HG03196 (cell line): ENCODE measurements around the gene TNFRSF1B.
"Not testable (repeated sequence)": the region's sequence is repeated elsewhere in the genome, so short reads cannot be mapped to it uniquely, and the experiment has no call there.

Experiments used
- ATAC-seq: cut with Tn5 transposase; IDR thresholded peaks from one replicate; pipeline ENCODE4 v1.9.1; 2021; ENCODE audit not compliant: unreplicated experiment

TNFRSF1B gene

DNA sequence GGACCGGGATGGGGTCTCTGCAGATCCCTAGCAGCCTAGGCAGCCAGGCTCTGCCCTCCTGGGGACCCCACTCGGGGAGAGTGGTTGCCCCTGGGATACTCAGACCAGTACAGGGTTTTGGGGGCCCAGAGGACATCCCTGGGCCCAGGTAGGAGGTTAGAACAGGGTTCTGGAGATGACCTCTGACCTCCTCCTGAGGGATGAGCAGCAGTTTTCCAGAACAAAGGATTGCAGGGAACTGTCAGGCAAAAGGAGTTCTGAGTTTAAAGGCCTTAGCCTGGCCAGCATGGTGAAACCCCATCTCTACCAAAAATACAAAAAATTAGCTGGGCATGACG lies 42.7 kb downstream of the TNFRSF1B start:
- ATAC-seq, result no peak

DNA sequence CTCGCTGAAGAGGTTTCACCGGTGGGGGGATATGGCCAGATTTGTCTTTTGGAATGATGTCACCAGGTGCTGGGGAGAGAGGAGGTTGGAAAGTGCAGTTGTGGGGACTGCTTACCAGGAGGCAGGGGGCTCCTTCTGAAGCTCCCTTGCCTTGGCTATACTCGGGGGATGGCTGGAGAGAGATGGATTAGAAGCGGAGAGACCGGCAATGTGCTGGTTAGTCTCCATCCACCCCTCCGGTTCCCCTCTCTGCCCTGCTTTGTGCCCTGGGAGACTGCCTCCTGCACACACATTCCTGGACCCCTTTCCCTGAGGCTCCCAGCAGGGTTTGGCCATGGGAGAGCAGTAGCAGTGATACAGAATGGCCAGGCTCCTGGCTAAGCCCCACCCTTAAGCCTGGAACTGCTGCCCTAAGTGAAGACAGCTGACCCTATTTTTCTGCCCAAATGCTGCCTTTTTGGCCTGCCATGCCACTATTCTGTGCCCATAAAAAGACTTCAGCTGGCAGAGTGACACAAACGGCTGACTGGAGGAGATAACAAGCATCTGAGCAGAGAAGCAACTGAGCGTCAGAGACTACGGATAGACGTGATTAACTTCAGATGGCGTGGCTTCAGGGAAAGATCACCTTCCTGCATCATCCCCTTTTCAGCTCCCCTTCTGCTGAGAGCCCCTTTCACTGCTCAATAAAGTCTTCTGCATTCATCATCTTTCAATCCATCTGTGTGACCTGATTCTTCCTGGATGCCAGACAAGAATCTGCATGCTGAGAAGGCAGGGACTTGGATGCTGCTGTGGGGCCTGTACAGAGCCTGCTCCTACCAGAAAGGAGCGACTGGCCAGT lies 48.5 kb downstream of the TNFRSF1B start:
- no peak for ATAC-seq

DNA sequence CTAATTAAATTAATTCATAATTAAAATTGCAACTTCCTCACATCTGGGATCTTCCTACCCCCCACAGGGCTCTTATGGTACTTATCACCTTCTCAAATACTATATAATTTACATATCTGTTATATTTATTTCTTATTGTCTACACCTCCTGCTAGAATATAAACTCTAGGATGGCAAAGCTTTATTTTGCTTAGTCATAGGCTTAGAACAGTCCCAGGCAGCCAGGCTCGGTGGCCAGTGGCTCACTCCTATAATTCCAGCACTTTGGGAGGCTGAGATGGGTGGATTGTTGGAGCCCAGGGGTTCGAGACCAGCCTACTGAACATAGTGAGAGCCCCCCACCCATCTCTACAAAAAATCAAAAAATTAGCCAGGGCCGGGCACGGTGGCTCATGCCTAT lies 53.0 kb downstream of the TNFRSF1B start:
- no peak for ATAC-seq

DNA sequence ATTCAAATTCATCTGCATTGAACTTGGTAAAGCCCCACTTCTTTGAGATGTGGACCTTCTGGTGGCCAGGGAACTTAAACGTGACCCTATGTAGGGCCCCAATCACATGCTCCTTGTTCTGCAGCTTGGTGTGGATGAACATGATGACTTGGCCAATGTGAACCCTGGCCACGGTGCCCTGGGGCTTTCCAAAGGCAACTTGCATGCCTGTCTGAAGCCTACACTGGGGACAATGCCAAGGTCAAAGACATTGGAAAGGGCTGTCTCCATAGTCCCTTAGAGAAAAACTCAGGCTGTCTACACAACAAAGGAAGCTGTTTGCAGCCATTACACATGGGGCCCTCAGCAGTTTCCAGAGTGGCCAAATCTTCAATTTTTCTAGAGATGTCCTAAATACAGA lies 54.1 kb downstream of the TNFRSF1B start:
- ATAC-seq, result no peak

DNA sequence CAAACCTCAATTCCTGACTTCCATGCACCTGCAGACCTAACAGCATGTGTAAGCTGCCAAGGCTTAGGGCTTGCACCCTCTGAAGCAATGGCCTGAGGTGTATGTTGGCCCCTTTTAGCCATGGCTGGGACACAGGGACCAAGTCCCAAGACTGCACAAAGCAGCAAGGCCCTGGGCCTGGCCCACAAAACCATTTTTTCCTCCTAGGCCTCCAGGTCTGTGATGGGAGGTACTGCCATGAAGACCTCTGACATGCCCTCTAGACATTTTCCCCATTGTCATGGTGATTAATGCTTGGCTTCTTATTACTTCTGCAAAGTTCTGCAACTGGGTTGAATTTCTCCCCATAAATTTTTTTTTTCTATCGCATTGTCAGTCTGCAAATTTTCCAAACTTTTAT lies 55.9 kb downstream of the TNFRSF1B start:
- not testable (repeated sequence) for ATAC-seq

DNA sequence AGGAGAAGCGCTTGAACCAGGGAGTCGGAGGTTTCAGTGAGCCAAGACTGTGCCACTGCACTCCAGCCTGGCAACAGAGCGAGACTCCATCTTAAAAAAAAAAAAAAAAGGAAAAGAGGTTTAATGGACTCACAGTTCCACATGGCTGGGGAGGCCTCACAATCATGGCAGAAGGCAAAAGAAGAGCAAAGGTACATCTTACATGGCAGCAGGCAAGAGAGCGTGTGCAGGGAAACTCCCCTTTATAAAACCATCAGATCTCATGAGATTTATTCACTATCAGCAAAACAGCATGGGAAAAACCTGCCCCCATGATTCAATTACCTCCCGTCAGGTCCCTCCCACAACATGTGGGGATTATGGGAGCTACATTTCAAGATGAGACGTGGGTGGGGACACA lies 57.3 kb downstream of the TNFRSF1B start:
- not testable (repeated sequence) for ATAC-seq

DNA sequence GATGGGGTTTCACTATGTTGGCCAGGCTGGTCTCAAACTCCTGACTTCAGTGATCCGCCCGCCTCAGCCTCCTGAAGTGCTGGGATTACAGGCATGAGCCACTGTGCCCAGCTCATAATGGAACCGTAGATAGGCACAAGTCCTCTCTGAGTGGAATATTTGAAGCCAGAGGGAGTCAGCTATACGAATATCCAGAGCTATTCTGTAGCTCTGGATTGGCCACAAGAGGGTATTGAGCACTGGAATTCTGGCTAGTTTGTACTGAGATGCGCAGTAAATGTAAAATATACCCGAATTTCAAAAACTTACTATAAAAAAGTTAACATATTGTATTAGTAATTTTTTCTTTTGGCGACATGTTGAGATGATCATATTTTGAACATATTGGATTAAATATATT lies 62.2 kb downstream of the TNFRSF1B start:
- ATAC-seq, result no peak

DNA sequence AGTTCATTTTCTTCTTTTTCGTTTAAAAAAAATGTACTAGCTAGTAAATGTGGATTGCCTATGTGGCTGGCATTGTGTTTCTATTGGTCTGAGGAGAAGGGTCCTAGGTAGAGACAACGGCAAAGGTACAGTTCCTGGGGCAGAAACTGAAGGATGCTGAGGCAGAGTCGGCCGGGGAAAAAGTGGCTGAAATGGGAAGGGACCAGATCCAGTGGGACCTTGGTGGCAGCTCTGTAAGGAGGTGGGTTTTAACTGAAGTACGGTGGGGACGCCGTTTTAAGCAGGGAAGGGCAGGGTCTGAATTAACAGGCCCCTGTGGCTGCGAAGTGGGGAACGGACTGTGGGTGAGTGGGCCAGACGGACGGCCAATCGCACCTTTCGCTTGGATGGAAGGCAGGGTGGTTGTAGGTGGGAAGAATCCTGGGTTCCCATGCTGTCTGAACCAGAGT lies 62.6 kb downstream of the TNFRSF1B start:
- ATAC-seq, result no peak

DNA sequence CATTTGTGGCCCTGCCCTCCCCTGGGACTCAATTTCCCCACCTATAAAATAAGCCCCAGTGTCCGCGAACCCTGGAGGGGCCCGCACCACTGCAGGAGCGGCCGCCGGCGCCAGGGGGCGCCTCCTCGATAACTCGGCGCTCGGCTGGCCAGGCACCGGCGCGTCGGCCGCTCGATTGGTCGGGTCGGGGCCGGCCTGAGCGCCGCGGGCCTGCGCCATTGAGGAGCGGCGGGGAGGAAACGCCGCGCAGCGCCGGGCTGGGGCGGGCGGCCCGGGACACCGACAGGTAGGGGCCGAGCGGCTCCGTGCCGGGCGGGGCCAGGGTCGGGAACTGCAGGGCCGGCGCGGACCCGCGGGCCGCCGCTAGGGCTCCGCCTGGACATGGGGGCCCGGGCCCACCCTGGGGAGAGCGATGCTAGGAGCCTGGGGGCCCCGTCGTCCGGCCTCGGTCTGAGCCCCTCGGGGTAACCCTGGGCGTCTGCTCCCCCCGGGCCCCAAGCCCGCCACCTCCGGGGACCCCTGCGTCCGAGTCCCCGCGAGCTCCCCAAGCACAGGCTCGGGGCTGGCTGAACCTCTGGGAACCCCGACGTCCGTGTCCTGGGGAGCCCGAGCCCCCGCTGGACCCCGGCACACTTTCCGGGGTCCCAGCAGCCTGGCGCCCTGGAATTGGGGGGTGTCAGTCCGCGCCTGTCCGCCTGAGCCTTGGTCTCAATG lies 63.2 kb downstream of the TNFRSF1B start, which contains the start of gene VPS13D:
Gene VPS13D (plus strand): TSS at position 196 of the 714 bp plus-strand sequence. CDS start 4,237 bp downstream, outside the sequence.
- peak; percentile 81 for ATAC-seq

DNA sequence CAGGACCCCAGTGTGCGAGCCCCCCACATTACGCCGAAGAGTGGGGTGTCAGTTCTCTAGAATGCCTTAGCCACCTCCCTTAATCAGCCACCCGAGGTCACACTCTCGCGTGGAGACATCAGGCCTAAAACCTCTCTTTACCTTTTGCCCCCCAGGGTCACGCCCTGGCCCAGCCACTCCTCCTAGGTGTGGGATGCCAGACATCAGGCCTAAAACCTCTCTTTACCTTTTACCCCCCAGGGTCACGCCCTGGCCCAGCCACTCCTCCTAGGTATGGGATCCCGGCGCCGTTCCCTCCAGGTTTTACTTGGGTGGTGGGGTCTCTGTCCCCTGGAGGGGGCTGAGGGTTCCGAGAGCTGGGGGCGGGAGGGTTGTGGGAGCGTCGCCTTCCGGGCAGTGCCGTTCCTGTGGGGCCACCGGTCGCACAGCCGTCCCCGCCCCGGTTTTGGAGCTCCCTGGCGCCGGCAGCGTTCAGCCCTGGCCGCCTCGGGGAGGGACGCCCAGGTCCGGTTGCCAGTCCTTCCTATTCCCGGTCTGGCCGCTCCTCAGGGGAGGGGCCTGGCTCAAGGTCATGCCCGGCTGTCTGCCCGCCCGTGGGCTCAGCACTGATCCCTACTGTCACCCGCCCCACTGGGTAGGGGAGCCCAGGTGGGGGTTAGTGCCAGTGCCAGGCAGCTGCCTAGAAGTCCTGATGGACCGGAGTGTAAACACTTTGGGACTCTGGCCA lies 63.9 kb downstream of the TNFRSF1B start:
- no peak for ATAC-seq

DNA sequence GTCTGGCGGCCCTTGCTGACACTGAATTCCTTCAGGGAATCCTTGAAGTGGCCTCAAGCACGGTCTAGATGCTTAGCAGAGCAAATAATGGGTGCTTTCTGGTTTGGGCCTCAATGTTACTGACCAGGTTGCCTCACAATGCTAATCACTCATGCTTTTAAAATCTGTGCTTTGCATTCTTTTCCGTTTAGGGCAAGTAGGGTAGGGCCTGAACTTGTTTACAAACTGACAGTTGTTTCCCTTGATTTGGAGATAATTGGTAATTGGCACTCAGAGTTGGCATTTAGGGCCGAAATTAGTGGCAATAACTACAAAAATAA lies 64.4 kb downstream of the TNFRSF1B start:
- no peak for ATAC-seq

DNA sequence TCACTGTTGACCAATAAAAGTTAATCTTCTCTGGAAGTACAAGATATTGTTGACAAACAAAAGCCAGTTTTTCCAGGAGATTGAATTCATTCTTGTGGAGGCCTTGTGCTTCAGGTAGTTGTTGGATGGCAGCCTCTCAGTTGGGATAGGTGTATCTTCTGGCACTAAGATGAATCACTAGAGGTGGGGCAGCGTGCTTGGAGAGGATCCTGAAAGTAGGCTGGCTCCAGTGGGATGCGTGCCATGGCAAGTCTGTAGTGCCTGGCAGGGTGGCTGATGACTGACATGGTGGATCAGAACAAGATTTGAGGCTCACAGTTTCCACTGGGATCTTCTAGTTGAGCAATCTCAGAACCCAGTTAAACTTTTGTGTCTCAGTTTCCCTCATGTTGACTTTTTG lies 65.4 kb downstream of the TNFRSF1B start:
- no peak for ATAC-seq

DNA sequence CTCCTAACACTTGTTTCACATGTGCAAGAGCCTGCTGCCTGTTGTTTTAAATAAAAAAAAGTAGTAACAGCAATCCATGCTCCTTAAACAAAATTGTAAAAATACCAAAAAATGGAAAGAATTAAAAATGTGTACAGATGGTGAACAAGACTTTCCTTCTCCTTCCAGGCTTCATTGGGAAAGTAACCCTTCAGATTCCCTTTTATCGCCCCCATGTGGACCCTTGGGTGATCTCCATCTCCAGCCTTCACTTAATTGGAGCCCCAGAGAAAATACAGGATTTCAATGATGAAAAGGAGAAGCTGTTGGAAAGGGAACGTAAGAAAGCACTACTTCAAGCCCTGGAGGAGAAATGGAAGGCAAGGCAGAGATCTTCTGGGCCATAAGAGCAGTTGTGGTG lies 77.3 kb downstream of the TNFRSF1B start:
- ATAC-seq, result no peak

DNA sequence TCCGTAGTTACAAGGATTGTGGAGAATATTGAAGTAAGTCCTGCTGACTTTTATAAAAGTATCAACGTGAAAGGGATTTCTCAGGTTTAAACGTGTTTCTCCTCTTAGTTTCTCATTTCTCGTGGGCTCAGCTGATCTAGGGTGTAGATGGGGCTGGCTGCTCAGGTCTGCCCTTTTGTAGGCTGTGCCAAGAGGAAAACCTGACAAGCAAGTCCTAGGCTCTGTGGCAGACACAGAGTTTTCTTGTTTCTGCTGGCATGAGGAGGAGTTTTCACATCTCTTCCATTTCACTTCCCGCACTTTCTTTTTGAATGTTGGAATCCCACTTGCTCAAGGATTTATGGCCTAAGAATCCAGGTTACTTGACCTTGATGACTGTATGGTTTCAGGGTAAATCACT lies 77.8 kb downstream of the TNFRSF1B start:
- ATAC-seq, result no peak

DNA sequence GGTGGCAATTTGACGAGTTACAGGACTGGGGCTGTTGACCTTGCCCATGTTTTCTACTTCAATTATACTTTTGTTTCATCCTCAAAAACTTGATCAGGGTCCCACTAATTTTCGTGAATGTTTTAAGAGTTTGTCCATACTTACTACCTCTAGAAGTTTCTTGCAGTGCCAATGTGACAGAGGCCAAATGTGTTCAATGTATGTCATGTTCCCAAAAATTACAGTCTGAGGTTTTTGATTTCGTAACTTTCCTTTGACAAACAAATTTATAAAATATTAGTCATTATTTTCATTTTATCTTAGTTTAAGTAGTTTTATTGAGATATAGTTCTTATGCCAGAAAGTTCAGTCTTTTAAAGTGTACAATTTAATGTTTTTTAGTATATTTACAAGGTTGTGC lies 78.3 kb downstream of the TNFRSF1B start:
- no peak for ATAC-seq

DNA sequence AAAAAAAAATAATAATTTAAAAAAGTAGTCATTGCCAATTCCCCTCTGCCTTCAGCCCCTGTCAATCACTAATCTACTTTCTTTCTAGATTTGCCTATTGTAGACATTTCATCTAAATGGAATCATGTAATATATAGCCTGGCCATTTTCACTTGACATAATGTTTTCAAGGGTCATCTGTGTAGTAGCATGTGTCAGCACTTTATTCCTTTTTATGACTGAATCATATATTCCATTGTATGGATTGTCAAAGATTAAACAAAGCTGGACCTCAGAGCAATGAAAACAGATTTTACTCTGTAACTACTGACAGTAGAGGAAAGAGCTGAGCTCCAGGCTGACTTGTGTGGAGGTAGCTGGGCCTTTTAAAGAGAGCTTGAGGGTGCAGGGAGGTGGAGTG lies 78.9 kb downstream of the TNFRSF1B start:
- no peak for ATAC-seq

DNA sequence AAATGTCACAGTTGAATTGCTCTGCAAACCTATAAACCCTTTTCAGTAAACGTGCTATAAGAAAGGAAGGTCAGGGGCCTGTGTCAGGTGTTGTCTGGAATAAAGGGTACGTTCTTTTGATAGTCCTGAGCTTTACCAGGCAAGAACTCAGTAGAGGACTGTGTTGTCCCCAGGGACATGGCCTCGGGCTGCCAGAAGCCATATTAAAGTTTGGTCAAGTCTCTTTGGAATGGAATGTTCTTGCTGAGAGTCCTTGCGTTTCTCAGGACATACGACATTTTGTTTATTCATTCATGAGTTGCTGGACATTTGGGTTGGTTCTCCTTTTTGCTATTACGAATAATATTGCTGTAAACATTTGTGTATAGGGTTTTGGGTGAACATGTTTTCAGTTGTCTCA lies 79.8 kb downstream of the TNFRSF1B start:
- ATAC-seq, result no peak

DNA sequence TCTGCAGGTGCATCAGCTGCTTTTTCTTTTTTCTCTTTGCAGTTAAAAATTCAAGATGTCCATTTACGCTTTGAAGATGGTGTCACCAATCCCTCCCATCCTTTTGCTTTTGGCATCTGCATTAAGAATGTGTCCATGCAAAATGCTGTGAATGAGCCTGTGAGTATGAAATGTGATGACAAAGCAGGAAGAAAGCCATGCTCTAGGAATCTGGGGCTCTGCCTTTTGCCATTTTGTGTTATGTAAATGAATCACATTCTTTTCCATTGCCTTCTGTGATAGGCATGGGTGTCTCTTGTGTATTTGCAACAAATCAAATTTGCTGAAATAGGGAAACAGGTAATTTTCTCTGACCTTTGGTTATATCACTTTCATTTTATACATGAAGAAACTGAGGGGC lies 82.4 kb downstream of the TNFRSF1B start:
- no peak for ATAC-seq

DNA sequence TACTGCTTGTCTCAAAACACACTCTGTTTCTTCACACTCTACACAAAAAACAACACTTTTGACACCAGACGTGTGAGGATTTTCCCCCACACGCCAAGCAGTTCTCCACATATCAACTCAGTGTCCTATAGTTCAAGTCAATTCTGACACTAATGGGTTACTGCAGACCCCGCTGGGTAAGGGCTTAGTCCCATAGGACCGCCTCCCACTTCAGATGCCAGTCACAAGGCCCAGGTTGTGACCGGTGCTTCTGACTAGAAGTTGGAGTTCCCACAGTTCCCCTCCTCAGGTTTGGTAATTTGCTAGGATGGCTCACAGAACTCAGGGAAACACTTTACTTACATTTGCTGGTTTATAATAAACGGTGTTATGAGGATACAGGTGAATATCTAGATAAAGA lies 83.0 kb downstream of the TNFRSF1B start:
- ATAC-seq, result no peak

DNA sequence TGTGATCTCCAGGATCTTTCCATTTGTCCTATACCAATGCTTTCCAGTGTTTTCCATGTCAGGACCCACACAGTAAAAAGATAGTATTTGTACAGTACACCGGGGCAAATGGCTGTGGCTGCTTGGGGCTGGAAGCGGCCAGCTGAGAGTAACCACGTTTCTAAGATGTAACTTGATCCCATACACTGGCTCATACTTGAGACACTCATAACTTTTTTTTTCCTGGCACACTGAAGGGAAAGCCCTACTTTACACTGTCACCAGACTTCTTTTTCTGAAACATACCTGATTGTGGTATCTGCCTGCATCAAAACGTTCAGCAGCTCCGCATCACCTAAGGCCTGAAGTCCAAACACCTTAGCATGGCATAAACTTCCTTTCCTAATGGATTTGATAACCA lies 84.7 kb downstream of the TNFRSF1B start:
- ATAC-seq, result no peak

DNA sequence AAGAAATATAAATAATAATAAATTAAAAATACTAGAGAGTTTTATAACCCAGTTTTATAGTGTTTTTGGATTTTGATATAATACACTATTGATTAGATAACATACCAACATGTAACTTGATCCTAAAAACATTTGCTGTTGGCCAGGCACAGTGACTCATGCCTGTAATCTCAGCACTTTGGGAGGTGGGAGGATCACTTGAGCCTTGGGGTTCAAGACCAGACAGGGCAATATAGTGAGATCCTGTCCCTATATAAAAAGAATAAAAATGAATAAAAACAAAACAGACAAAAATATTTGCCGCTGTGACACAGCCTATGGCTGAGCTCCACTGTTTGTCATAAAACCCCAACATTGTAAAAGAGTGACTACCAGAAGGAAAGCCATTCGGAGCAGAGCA lies 89.1 kb downstream of the TNFRSF1B start:
- no peak for ATAC-seq

DNA sequence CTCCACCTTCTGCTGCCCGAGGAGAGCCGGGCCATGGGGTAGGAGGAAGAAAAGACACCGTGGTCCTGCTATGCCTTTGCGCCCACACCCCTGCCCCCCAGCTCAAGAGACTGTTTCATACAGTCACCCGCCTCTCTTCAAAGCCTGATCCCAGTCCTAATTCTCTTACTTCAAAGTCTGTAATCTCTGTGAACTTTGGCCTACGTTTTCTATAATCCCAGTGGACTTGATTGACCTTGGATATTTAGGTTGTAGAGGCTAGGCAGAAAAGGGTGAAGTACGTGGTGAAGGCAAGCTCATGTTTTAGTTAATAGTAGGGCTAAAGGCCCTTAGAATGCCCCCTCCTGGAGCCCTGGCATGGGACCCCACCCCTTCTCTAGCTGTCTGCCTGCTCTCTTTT lies 91.5 kb downstream of the TNFRSF1B start:
- no peak for ATAC-seq
